HG02642 (cell line): Measurements from ENCODE around the gene ASTN2.

Experiments
- ATAC-seq: cut with Tn5 transposase; IDR thresholded peaks from one replicate; pipeline ENCODE4 v1.9.1; 2021; ENCODE audit warnings: mild to moderate bottlenecking; ENCODE audit not compliant: unreplicated experiment, poor library complexity

ASTN2 gene

GRCh38 chr9:117258184-117258866 is 156.5 kb downstream of the ASTN2 start:
- ATAC-seq, result no peak

- no peak for ATAC-seq
Measured at GRCh38 chr9:117253261-117253660, 161.6 kb downstream of the ASTN2 start.

GRCh38 chr9:117250610-117251215 is 164.1 kb downstream of the ASTN2 start:
- no peak for ATAC-seq

- no peak for ATAC-seq
Measured at GRCh38 chr9:117249799-117250198, 165.1 kb downstream of the ASTN2 start.

- ATAC-seq, result no peak
Measured at GRCh38 chr9:117247266-117247665, 167.6 kb downstream of the ASTN2 start.

GRCh38 chr9:117245175-117245829 is 169.6 kb downstream of the ASTN2 start:
- ATAC-seq, result no peak

- ATAC-seq, result no peak
Measured at GRCh38 chr9:117242082-117242481, 172.8 kb downstream of the ASTN2 start.

GRCh38 chr9:117239428-117239827 is 175.4 kb downstream of the ASTN2 start:
- no peak for ATAC-seq

GRCh38 chr9:117234103-117234502 is 180.8 kb downstream of the ASTN2 start:
- no peak for ATAC-seq

GRCh38 chr9:117233016-117233415 is 181.8 kb downstream of the ASTN2 start:
- no peak for ATAC-seq

GRCh38 chr9:117232281-117232680 is 182.6 kb downstream of the ASTN2 start:
- ATAC-seq, result no peak

GRCh38 chr9:117231012-117231411 is 183.8 kb downstream of the ASTN2 start:
- ATAC-seq, result no peak

- no peak for ATAC-seq
Measured at GRCh38 chr9:117224695-117225094, 190.2 kb downstream of the ASTN2 start.

- no peak for ATAC-seq
Measured at GRCh38 chr9:117218951-117219350, 195.9 kb downstream of the ASTN2 start.

GRCh38 chr9:117214416-117214815 is 200.4 kb downstream of the ASTN2 start:
- no peak for ATAC-seq

- ATAC-seq, result no peak
Measured at GRCh38 chr9:117211280-117211679, 203.6 kb downstream of the ASTN2 start.

GRCh38 chr9:117205806-117206205 is 209.1 kb downstream of the ASTN2 start:
- no peak for ATAC-seq

GRCh38 chr9:117204971-117205370 is 209.9 kb downstream of the ASTN2 start:
- no peak for ATAC-seq

- ATAC-seq, result no peak
Measured at GRCh38 chr9:117191504-117192261, 223.2 kb downstream of the ASTN2 start.

GRCh38 chr9:117189121-117189520 is 225.7 kb downstream of the ASTN2 start:
- no peak for ATAC-seq

GRCh38 chr9:117188394-117188793 is 226.5 kb downstream of the ASTN2 start:
- ATAC-seq, result no peak
